Epithelial cell of proximal tubule (primary cell): ENCODE measurements around the gene LRRC4C. TPM values are rescaled to one million over a fixed set of nuclear protein-coding genes. Genes with fewer than 3 reads are reported as not detected.

ENCODE experiments used
- DNase-seq: peaks from one replicate; pipeline ENCODE4 v3.0.0-alpha.2; 2011; ENCODE audit warnings: low read depth
- H3K4me3 ChIP-seq: 2 replicates; pipeline ENCODE4 v1.5.1; 2011; ENCODE audit warnings: low read depth, mild to moderate bottlenecking, low read length
- total RNA-seq: library from RNA; depleted of rRNA; stranded (reverse); fragments of >200 nt; gene quantifications from 2 replicates; pipeline ENCODE4 v1.2.3, GENCODE V29; 2015
- TF ChIP-seq, protein P1 (sequence below): conservative IDR thresholded peaks from 2 replicates; pipeline ENCODE4 v1.5.1; 2012; ENCODE audit warnings: low read depth, mild to moderate bottlenecking, low read length

Gene LRRC4C
- total RNA-seq, 1 donor from 2014 or later: 0.12 TPM

DNA sequence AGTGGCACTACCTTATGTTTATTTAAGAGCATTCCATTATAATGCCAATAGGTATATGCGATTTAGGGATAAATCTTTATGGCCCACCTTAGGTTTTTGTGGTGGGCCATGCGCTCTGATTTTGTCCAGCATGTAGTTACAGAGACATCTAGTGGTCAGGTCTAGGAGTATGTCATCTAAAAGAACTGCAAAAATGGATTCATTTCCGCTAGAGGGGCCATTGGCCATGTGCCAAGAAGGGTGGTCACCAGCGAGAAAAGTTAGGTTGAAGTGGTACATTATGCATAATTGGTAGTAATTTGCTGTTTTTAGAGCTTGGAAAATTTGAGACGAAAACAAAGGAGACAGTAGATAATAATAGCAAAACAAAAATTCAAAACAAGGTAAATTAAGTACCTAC, 27.7 kb downstream of the LRRC4C start:
- TF ChIP-seq, protein P1, sequence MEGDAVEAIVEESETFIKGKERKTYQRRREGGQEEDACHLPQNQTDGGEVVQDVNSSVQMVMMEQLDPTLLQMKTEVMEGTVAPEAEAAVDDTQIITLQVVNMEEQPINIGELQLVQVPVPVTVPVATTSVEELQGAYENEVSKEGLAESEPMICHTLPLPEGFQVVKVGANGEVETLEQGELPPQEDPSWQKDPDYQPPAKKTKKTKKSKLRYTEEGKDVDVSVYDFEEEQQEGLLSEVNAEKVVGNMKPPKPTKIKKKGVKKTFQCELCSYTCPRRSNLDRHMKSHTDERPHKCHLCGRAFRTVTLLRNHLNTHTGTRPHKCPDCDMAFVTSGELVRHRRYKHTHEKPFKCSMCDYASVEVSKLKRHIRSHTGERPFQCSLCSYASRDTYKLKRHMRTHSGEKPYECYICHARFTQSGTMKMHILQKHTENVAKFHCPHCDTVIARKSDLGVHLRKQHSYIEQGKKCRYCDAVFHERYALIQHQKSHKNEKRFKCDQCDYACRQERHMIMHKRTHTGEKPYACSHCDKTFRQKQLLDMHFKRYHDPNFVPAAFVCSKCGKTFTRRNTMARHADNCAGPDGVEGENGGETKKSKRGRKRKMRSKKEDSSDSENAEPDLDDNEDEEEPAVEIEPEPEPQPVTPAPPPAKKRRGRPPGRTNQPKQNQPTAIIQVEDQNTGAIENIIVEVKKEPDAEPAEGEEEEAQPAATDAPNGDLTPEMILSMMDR: peak; percentile 89
- no peak overlapping the region for H3K4me3 ChIP-seq
- no peak for DNase-seq

GRCh38 chr11:41419901-41420300, 39.6 kb downstream of the LRRC4C start:
- DNase-seq: no peak
- H3K4me3 ChIP-seq: no peak overlapping the region
- TF ChIP-seq, protein P1: no peak

DNA sequence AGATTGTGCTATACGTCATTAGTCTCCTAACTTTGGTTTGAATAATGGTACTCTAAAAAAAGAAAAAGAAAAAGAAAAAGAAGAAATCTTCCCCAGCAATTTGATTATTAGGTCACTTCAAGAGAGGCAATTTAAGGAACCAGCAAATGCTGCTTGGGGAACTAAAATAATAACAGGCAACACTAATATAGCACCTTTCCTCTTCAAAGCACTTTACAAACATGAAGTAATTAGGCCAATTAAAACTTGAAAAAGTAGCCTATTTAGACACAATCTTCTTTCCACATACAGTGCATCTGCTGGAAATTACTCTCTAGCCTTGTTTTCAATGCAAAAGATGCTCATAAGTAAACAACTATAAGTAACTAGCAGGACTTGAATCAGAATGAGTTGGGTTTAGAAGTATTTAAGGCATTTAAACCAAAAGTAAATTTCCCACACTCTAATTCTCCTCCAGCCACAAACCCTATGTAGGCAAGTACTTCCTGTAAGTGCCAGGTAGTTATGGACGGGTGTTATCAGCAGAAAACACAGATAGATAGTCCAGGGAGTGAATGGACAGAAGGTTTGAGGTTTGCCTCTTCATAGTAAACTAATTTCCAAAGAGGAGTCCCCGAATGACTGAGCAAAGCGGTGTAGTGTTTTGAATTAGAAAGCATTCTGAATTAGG, 44.5 kb downstream of the LRRC4C start:
- no peak for DNase-seq
- TF ChIP-seq, protein P1: no peak
- no peak overlapping the region for H3K4me3 ChIP-seq

DNA sequence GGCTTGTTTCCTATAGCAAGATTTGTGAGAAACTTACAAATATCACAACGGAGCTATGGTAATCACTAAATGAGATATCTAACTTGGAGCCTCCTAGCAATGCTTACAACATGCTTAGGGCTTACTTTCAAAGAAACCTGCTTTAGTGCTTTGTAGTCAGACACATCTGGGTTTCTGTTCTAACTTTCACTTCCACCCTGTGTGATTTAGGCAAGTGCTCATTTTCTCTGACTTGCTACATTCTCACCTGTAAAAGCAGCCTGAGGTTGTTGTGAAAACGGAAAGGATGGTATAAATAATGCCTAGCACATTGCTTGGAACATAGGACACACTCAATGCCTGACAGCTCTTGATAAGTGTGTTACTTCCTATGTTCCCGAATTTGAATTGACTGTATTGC, 45.6 kb downstream of the LRRC4C start:
- H3K4me3 ChIP-seq: no peak overlapping the region
- DNase-seq: no peak

DNA sequence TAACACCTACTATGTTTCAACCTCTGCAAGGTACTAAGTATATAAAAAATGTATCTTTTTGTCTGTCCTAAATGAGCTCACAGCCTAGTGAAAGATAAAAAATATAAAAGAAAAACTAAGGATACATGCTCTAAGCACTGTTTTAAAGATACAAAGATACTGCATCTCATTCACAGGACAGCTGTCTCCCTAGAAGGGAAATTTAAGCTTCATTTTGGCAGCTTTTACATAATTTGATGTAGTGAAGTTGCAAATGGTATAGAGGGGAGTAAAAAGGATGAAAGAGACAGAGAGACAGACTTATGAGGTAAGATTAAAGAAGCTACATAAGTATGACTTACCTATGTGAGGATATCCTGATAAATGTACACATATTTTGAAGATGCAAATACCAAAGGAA, 53.6 kb downstream of the LRRC4C start:
- DNase-seq: no peak
- TF ChIP-seq, protein P1: no peak
- H3K4me3 ChIP-seq: no peak overlapping the region

More for the DNA sequence above, 45.6 kb downstream of the LRRC4C start:
- TF ChIP-seq, protein P1: no peak

GRCh38 chr11:41404109-41404508, 55.3 kb downstream of the LRRC4C start:
- no peak for DNase-seq

More at GRCh38 chr11:41404109-41404508, 55.3 kb downstream of the LRRC4C start:
- TF ChIP-seq, protein P1: no peak
- no peak overlapping the region for H3K4me3 ChIP-seq
